ENCODE results near the gene CHPF.
A peak's percentile ranks its signal among the peaks of the same experiment; 100 is the strongest.

The CHPF gene

DNA sequence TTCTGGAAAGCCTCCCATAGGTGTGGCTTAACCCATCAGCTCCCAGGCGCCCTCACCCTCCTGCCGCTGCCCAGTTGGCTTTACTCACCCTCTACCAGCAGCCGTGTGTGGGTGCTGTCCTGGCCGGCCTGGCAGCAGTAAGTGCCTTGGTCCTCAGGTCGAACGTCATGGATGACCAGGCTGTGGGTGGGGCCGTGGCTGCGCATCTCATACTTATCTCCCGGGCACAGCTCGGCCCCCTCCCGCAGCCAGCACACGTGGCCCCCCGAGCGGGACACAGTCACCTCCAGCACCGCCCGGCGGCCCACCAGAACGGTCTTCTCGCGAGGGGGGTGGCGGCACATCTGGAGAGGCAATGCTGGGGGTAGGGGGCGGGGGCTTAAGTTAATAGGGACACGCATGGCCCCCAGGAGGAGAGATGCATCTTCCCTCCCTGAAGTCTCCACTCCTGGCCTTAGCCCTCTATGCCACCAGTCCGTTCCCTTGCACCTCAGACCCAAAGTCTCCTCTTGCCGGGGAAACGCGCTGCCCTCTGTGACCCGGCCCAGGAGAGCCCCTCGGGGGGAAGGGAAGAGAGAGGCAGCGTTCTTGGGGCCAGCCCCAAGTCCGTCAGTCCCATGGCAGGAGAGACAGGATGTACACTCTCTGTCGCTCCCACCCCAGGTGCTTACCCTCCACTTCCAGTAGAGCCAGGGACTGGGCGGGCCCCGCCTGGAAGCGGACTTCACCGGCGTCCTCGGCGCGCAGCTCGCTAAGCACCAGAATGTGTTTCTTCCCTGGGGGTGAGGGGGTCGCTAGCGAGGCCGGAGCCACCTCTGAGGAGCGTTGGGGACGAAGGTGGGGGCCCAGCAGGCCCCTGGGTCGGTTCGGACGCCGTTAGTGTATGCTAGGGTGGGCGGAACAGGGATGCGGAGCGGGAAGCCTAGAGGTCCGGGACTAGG lies 8.1 kb upstream of the CHPF start:
- WGBS (ENCODE audit: extremely low coverage, insufficient coverage, insufficient read length) = no CpG with 5 or more reads among the region's 54 CpGs
- no peak overlapping the region for H2BK120ac ChIP-seq (ENCODE audit: insufficient read depth, low read length, poor library complexity)
- H3K27me3 ChIP-seq (ENCODE audit: insufficient read depth, low read length) = no peaks in the 10 kb centered on the region
- H3K18ac ChIP-seq (ENCODE audit: low read length) = peak overlapping the region; percentile 6
- no peak overlapping the region for H4K12ac ChIP-seq (ENCODE audit: low read depth, low read length)
- H2AK5ac ChIP-seq (ENCODE audit: low read length) = no peak overlapping the region
- no peaks in the 10 kb centered on the region for H3K79me2 ChIP-seq (ENCODE audit: control insufficient read depth, insufficient read depth, low read length, poor library complexity)
- peak overlapping the region; percentile 4 for H4K8ac ChIP-seq (ENCODE audit: low read depth, low read length)
- peaks cover 2% of the 10 kb centered on the region for H3K79me1 ChIP-seq (ENCODE audit: low read length)
- H3K23ac ChIP-seq (ENCODE audit: low read length) = no peak overlapping the region
- peaks cover 12 to 13% of the 10 kb centered on the region in 2 experiments for H3K4me1 ChIP-seq (ENCODE audit: control insufficient read depth in 1 of 2, insufficient read depth in 2 of 2, low read length in 2 of 2)
- no peak overlapping the region for H3K27ac ChIP-seq (ENCODE audit: low read depth, low read length)
- H3K9ac ChIP-seq (ENCODE audit: low read length) = no peak overlapping the region
- H2BK5ac ChIP-seq (ENCODE audit: low read depth, low read length, poor library complexity) = no peak overlapping the region
- no peak overlapping the region for H3K4ac ChIP-seq (ENCODE audit: low read depth, low read length)
- H3K4me2 ChIP-seq (ENCODE audit: low read length) = peak overlapping the region; percentile 99
- H2BK12ac ChIP-seq (ENCODE audit: low read length) = no peak overlapping the region
- peak in 1 of 2 donors; percentile 24 for DNase-seq
- H3K14ac ChIP-seq (ENCODE audit: low read length) = no peak overlapping the region
- H3K9me3 ChIP-seq (ENCODE audit: insufficient read depth, low read depth, low read length) = no peaks in the 10 kb centered on the region
- peak overlapping the region; percentile 54 for H3K4me3 ChIP-seq (ENCODE audit: low read depth, low read length)
- peak overlapping the region; percentile 8 for H2AFZ ChIP-seq (ENCODE audit: insufficient read depth, low read length, poor library complexity)
- H3K36me3 ChIP-seq (ENCODE audit: control insufficient read depth in 1 of 2, insufficient read depth in 2 of 2, low read length in 2 of 2) = peaks cover 15 to 21% of the 10 kb centered on the region in 2 experiments
- H4K91ac ChIP-seq (ENCODE audit: low read depth, low read length) = peak overlapping the region; percentile 30

DNA sequence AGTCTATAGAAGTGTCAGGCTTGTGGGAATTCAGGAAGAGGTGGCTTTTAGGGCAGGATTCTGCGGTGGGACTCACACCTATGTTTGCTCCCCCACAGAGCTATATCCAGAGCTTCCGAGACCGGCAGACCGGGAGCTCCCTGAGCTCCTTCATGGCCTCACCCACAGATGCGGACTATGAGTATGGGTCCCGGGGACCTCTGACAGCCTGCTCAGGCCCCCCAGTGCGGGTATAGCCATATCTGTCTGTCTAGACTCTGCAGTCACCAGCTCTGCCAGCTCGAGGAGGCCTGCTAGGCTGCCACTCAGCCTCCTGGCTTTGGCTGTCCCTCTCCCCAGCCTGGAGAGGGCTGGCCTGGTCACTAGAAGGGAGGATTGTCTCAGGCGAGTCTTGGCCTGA lies 6.0 kb upstream of the CHPF start:
- DNase-seq = no peak
- Histone ChIP-seq H3K23ac (ENCODE audit: low read length) (no peak overlapping the region), H4K12ac (ENCODE audit: low read depth, low read length) (no peak overlapping the region), H3K79me2 (ENCODE audit: control insufficient read depth, insufficient read depth, low read length, poor library complexity) (no peaks in the 10 kb centered on the region), H2BK12ac (ENCODE audit: low read length) (no peak overlapping the region), H3K36me3 (ENCODE audit: control insufficient read depth in 1 of 2, insufficient read depth in 2 of 2, low read length in 2 of 2) (peaks cover 1 to 6% of the 10 kb centered on the region in 2 experiments), H3K18ac (ENCODE audit: low read length) (no peak overlapping the region), H3K14ac (ENCODE audit: low read length) (no peak overlapping the region), H3K4me2 (ENCODE audit: low read length) (no peak overlapping the region), H3K4me3 (ENCODE audit: low read depth, low read length) (no peak overlapping the region), H3K27me3 (ENCODE audit: insufficient read depth, low read length) (no peaks in the 10 kb centered on the region), H2BK120ac (ENCODE audit: insufficient read depth, low read length, poor library complexity) (no peak overlapping the region), H3K27ac (ENCODE audit: low read depth, low read length) (no peak overlapping the region), H2AFZ (ENCODE audit: insufficient read depth, low read length, poor library complexity) (no peak overlapping the region), H4K8ac (ENCODE audit: low read depth, low read length) (no peak overlapping the region), H3K4me1 (ENCODE audit: control insufficient read depth in 1 of 2, insufficient read depth in 2 of 2, low read length in 2 of 2) (peaks cover 12 to 13% of the 10 kb centered on the region in 2 experiments), H4K91ac (ENCODE audit: low read depth, low read length) (no peak overlapping the region), H3K79me1 (ENCODE audit: low read length) (peaks cover 2% of the 10 kb centered on the region), H2AK5ac (ENCODE audit: low read length) (no peak overlapping the region), H3K9me3 (ENCODE audit: insufficient read depth, low read depth, low read length) (no peaks in the 10 kb centered on the region), H2BK5ac (ENCODE audit: low read depth, low read length, poor library complexity) (no peak overlapping the region), H3K4ac (ENCODE audit: low read depth, low read length) (no peak overlapping the region), H3K9ac (ENCODE audit: low read length) (no peak overlapping the region)
- no CpG with 5 or more reads among the region's 9 CpGs for WGBS (ENCODE audit: extremely low coverage, insufficient coverage, insufficient read length)

GRCh38 chr2:219548990-219549389 lies 5.4 kb upstream of the CHPF start:
- DNase-seq = no peak
- no peak overlapping the region for H4K12ac ChIP-seq (ENCODE audit: low read depth, low read length)
- no peak overlapping the region for H2BK12ac ChIP-seq (ENCODE audit: low read length)
- no peak overlapping the region for H3K23ac ChIP-seq (ENCODE audit: low read length)
- H2BK5ac ChIP-seq (ENCODE audit: low read depth, low read length, poor library complexity) = no peak overlapping the region
- H4K91ac ChIP-seq (ENCODE audit: low read depth, low read length) = no peak overlapping the region
- H4K8ac ChIP-seq (ENCODE audit: low read depth, low read length) = no peak overlapping the region
- no peak overlapping the region for H3K9ac ChIP-seq (ENCODE audit: low read length)
- peaks cover 2% of the 10 kb centered on the region for H3K79me1 ChIP-seq (ENCODE audit: low read length)
- no peaks in the 10 kb centered on the region for H3K36me3 ChIP-seq (ENCODE audit: control insufficient read depth in 1 of 2, insufficient read depth in 2 of 2, low read length in 2 of 2)
- H2AFZ ChIP-seq (ENCODE audit: insufficient read depth, low read length, poor library complexity) = no peak overlapping the region
- WGBS (ENCODE audit: extremely low coverage, insufficient coverage, insufficient read length) = no CpG with 5 or more reads among the region's 18 CpGs
- H3K79me2 ChIP-seq (ENCODE audit: control insufficient read depth, insufficient read depth, low read length, poor library complexity) = no peaks in the 10 kb centered on the region
- H2AK5ac ChIP-seq (ENCODE audit: low read length) = no peak overlapping the region
- peaks cover 15 to 18% of the 10 kb centered on the region in 2 experiments for H3K4me1 ChIP-seq (ENCODE audit: control insufficient read depth in 1 of 2, insufficient read depth in 2 of 2, low read length in 2 of 2)
- H3K14ac ChIP-seq (ENCODE audit: low read length) = no peak overlapping the region
- H3K4ac ChIP-seq (ENCODE audit: low read depth, low read length) = no peak overlapping the region
- no peak overlapping the region for H3K4me3 ChIP-seq (ENCODE audit: low read depth, low read length)
- no peak overlapping the region for H3K4me2 ChIP-seq (ENCODE audit: low read length)
- H2BK120ac ChIP-seq (ENCODE audit: insufficient read depth, low read length, poor library complexity) = no peak overlapping the region
- H3K27me3 ChIP-seq (ENCODE audit: insufficient read depth, low read length) = no peaks in the 10 kb centered on the region
- H3K27ac ChIP-seq (ENCODE audit: low read depth, low read length) = no peak overlapping the region
- H3K9me3 ChIP-seq (ENCODE audit: insufficient read depth, low read depth, low read length) = no peaks in the 10 kb centered on the region
- no peak overlapping the region for H3K18ac ChIP-seq (ENCODE audit: low read length)

- Histone ChIP-seq H3K27ac (ENCODE audit: low read depth, low read length) (no peak overlapping the region), H2AK5ac (ENCODE audit: low read length) (no peak overlapping the region), H4K8ac (ENCODE audit: low read depth, low read length) (no peak overlapping the region), H3K4me1 (ENCODE audit: control insufficient read depth in 1 of 2, insufficient read depth in 2 of 2, low read length in 2 of 2) (peaks cover 9 to 13% of the 10 kb centered on the region in 2 experiments), H3K27me3 (ENCODE audit: insufficient read depth, low read length) (no peaks in the 10 kb centered on the region), H4K12ac (ENCODE audit: low read depth, low read length) (no peak overlapping the region), H3K36me3 (ENCODE audit: control insufficient read depth in 1 of 2, insufficient read depth in 2 of 2, low read length in 2 of 2) (no peaks in the 10 kb centered on the region), H2BK5ac (ENCODE audit: low read depth, low read length, poor library complexity) (no peak overlapping the region), H3K4ac (ENCODE audit: low read depth, low read length) (no peak overlapping the region), H4K91ac (ENCODE audit: low read depth, low read length) (no peak overlapping the region), H3K14ac (ENCODE audit: low read length) (no peak overlapping the region), H3K4me3 (ENCODE audit: low read depth, low read length) (no peak overlapping the region), H3K9ac (ENCODE audit: low read length) (no peak overlapping the region), H3K9me3 (ENCODE audit: insufficient read depth, low read depth, low read length) (no peaks in the 10 kb centered on the region), H2BK120ac (ENCODE audit: insufficient read depth, low read length, poor library complexity) (no peak overlapping the region), H3K23ac (ENCODE audit: low read length) (no peak overlapping the region), H3K79me1 (ENCODE audit: low read length) (peaks cover 9% of the 10 kb centered on the region), H3K18ac (ENCODE audit: low read length) (no peak overlapping the region), H3K79me2 (ENCODE audit: control insufficient read depth, insufficient read depth, low read length, poor library complexity) (peaks cover 6% of the 10 kb centered on the region), H2BK12ac (ENCODE audit: low read length) (no peak overlapping the region), H3K4me2 (ENCODE audit: low read length) (no peak overlapping the region), H2AFZ (ENCODE audit: insufficient read depth, low read length, poor library complexity) (no peak overlapping the region)
- no CpG with 5 or more reads among the region's 26 CpGs for WGBS (ENCODE audit: extremely low coverage, insufficient coverage, insufficient read length)
- no peak for DNase-seq
These were observed 4.0 kb upstream of the CHPF start for GRCh38 chr2:219547621-219548020.
